Coronary artery (tissue), 2 donors: ENCODE data around the gene CCDC148.

Experiments used
- DNase-seq: peaks from one replicate; pipeline ENCODE4 v3.0.0-alpha.2; 2017; ENCODE audit warnings: low spot score
- H3K27ac ChIP-seq, 2 donors: fragments of 200-600 bp; sonication (generic); one replicate each; pipeline ENCODE4 v1.5.1; 2016 to 2019
- H3K4me3 ChIP-seq: fragments of 200-600 bp; sonication (generic); 2 replicates; pipeline ENCODE4 v1.5.1; 2016; ENCODE audit warnings: mild to moderate bottlenecking, moderate library complexity
- CTCF ChIP-seq: fragments of 200-600 bp; sonication (generic); IDR thresholded peaks from one replicate; pipeline ENCODE4 v1.5.1; 2019; ENCODE audit warnings: antibody characterized with exemption

CCDC148 gene

GRCh38 chr2:158467248-158467647 lies 10.7 kb upstream of the CCDC148 start:
- TF ChIP-seq CTCF: no peak
- no peak overlapping the region for H3K27ac ChIP-seq
- no peak for DNase-seq
- no peak overlapping the region for H3K4me3 ChIP-seq

- no peak for DNase-seq
- no peak overlapping the region for H3K4me3 ChIP-seq
- H3K27ac ChIP-seq: no peak overlapping the region
- TF ChIP-seq CTCF: no peak
Measured at GRCh38 chr2:158464426-158465281, 8.1 kb upstream of the CCDC148 start.

- Histone ChIP-seq H3K27ac (no peak overlapping the region), H3K4me3 (no peak overlapping the region)
- DNase-seq: no peak
- TF ChIP-seq CTCF: no peak
Measured at GRCh38 chr2:158463496-158464095, 7.0 kb upstream of the CCDC148 start.

- DNase-seq: no peak
- no peak overlapping the region for H3K27ac ChIP-seq
Measured at GRCh38 chr2:158460632-158461297, 4.2 kb upstream of the CCDC148 start.

GRCh38 chr2:158459161-158460003 lies 2.8 kb upstream of the CCDC148 start:
- Histone ChIP-seq H3K4me3 (peak overlapping the region; percentile 87), H3K27ac (no peak overlapping the region)
- no peak for DNase-seq
- TF ChIP-seq CTCF: no peak

More at GRCh38 chr2:158460632-158461297, 4.2 kb upstream of the CCDC148 start:
- H3K4me3 ChIP-seq: no peak overlapping the region
- TF ChIP-seq CTCF: no peak

GRCh38 chr2:158458617-158458920 lies 2.0 kb upstream of the CCDC148 start:
- no peak for DNase-seq
- Histone ChIP-seq H3K4me3 (peak overlapping the region; percentile 87), H3K27ac (peak overlapping the region in 1 of 2 donors; percentile 91)
- TF ChIP-seq CTCF: no peak
